Gastroesophageal sphincter (tissue), 4 donors: Measurements from ENCODE around the gene RALY. TPM values are rescaled to one million over a fixed set of nuclear protein-coding genes. Genes with fewer than 3 reads are reported as not detected.
A peak's percentile ranks its signal among the peaks of the same experiment; 100 is the strongest.

Experiments
- ATAC-seq: fragments of 150-250 bp; one replicate; pipeline ENCODE4 v1.9.1; 2016; ENCODE audit warnings: mild to moderate bottlenecking, moderate library complexity
- H3K27ac ChIP-seq, 4 donors: fragments of 200-600 bp; sonication (generic) in 3 of 4; 1 replicate in 3 of 4; 2 replicates in 1 of 4; pipeline ENCODE4 v1.5.1; 2016 to 2019
- H3K27me3 ChIP-seq: fragments of 200-600 bp; sonication (generic); one replicate; pipeline ENCODE4 v1.5.1; 2019
- H3K36me3 ChIP-seq, 2 donors: fragments of 200-600 bp; sonication (generic); one replicate each; pipeline ENCODE4 v1.5.1; 2019; ENCODE audit warnings: control low read depth in 1 of 2
- H3K4me1 ChIP-seq, 3 donors: fragments of 200-600 bp; sonication (generic); 1 replicate in 2 of 3; 2 replicates in 1 of 3; pipeline ENCODE4 v1.5.1; 2016 to 2019; ENCODE audit warnings: control low read depth in 2 of 3
- H3K4me3 ChIP-seq, 2 donors: fragments of 200-600 bp; sonication (generic); one replicate each; pipeline ENCODE4 v1.5.1; 2019; ENCODE audit warnings: mild to moderate bottlenecking in 1 of 2, moderate library complexity in 1 of 2
- H3K9me3 ChIP-seq, 3 donors: fragments of 200-600 bp; sonication (generic); one replicate each; pipeline ENCODE4 v1.5.1; 2017 to 2019; ENCODE audit warnings: control low read depth in 2 of 3
- EP300 ChIP-seq: sonication (generic); formaldehyde crosslinking; IDR thresholded peaks from one replicate; pipeline ENCODE4 v1.6.1; 2017; ENCODE audit warnings: antibody characterized with exemption, mild to moderate bottlenecking
- POLR2A ChIP-seq, 2 donors: fragments of 450-650 bp; IDR thresholded peaks; one replicate each; pipeline ENCODE4 v1.6.1; 2017; ENCODE audit warnings: antibody characterized with exemption in 2 of 2, mild to moderate bottlenecking in 2 of 2, moderate library complexity in 1 of 2
- POLR2AphosphoS5 ChIP-seq: sonication (generic); formaldehyde crosslinking; IDR thresholded peaks from one replicate; pipeline ENCODE4 v1.6.1; 2017; ENCODE audit warnings: antibody characterized with exemption
- WGBS, 2 donors: methylation state at CpG; one replicate each; pipeline ENCODE4 v1.1.5; 2018; ENCODE audit warnings: low coverage in 1 of 2; 5-methylcytosine and 5-hydroxymethylcytosine counted together
- total RNA-seq, 4 donors: library from RNA; depleted of rRNA; stranded (reverse); fragments of >200 nt; gene quantifications; one replicate each; pipeline ENCODE4 v1.1.0, GENCODE V29; 2016
- TF ChIP-seq, protein P1 (sequence below), 4 experiments: fragments of 200-600 bp in 2 of 4; fragments of 450-650 bp in 2 of 4; sonication (generic) in 1 of 4; IDR thresholded peaks; one replicate each; pipeline ENCODE4 v1.5.1; 2017 to 2019; ENCODE audit warnings: antibody characterized with exemption in 4 of 4, mild to moderate bottlenecking in 2 of 4, moderate library complexity in 2 of 4

Gene RALY
- total RNA-seq, 4 donors from 2014 or later, result 76.6 to 124 (median 98.8) TPM

DNA sequence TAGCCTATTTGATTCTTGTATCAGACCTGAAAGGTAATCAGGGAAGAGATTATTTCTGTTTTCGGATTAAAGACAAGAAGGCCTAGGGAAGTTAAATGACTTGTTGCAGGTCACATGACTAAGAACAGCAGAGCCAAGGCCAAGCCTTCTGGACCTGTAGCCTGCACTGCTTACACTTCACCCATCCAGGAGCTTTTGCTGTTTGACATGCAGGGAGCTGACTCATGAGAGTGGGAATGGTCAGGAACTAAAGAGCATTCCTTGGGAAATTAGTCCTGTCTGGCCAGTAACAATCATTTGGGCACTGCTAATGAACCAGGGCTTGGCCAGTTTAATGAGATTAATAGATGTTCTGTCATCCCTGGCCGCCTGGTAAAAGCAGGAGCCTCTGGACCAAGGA lies 71.5 kb downstream of the RALY start:
- peak; percentile 49 for ATAC-seq

DNA sequence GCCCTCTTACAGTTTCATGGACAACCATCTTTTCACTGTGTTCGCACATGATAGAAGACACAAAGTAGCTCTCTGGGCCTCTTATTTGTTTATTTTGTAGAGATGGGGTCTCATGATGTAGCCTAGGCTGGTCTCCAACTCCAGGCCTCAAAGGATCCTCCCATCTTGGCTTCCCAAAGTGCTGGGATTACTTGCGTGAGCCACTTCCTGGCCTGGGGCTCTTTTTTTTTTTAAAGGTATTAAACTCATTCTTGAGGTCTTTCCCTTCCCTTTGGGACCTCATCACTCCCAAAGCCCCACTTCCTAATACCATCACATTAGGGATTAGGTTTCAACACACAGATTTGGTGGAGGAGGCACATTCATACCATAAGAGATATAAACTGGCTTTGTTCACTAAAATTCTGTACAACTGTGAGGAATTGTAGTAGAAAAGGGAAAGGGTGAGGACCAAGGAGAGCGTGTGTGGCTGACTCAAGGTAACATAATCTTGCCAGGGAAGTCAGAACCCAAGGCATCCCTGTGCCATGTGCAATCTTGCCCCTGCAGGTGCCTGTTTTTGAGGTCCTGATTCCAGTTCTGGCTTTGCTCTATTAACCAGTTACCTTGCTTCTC lies 72.9 kb downstream of the RALY start:
- peak overlapping the region in 1 of 4 donors; percentile 24 for H3K27ac ChIP-seq
- TF ChIP-seq EP300 (no peak), POLR2AphosphoS5 (no peak), POLR2A (IDR thresholded peaks at IDR 0.05) (no peak)
- TF ChIP-seq, protein P1, sequence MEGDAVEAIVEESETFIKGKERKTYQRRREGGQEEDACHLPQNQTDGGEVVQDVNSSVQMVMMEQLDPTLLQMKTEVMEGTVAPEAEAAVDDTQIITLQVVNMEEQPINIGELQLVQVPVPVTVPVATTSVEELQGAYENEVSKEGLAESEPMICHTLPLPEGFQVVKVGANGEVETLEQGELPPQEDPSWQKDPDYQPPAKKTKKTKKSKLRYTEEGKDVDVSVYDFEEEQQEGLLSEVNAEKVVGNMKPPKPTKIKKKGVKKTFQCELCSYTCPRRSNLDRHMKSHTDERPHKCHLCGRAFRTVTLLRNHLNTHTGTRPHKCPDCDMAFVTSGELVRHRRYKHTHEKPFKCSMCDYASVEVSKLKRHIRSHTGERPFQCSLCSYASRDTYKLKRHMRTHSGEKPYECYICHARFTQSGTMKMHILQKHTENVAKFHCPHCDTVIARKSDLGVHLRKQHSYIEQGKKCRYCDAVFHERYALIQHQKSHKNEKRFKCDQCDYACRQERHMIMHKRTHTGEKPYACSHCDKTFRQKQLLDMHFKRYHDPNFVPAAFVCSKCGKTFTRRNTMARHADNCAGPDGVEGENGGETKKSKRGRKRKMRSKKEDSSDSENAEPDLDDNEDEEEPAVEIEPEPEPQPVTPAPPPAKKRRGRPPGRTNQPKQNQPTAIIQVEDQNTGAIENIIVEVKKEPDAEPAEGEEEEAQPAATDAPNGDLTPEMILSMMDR (IDR thresholded peaks at IDR 0.05), result no peak

More for the DNA sequence above, 71.5 kb downstream of the RALY start:
- H3K36me3 ChIP-seq, result peaks cover 0 to under 1% of the 10 kb centered on the region in 2 donors
- 15 to 33% methylated on average over 1 to 2 of the region's 2 CpGs for WGBS, 2 donors
- H3K27me3 ChIP-seq, result no peaks in the 10 kb centered on the region
- H3K27ac ChIP-seq, result peak overlapping the region in 1 of 4 donors; percentile 42
- no peak overlapping the region for H3K4me3 ChIP-seq
- H3K4me1 ChIP-seq, result peaks cover 4 to 83% (median 17%) of the 10 kb centered on the region in 3 donors
- H3K9me3 ChIP-seq, result no peaks in the 10 kb centered on the region
- TF ChIP-seq POLR2A (IDR thresholded peaks at IDR 0.05), result no peak
- TF ChIP-seq POLR2AphosphoS5, result peak; percentile 68

DNA sequence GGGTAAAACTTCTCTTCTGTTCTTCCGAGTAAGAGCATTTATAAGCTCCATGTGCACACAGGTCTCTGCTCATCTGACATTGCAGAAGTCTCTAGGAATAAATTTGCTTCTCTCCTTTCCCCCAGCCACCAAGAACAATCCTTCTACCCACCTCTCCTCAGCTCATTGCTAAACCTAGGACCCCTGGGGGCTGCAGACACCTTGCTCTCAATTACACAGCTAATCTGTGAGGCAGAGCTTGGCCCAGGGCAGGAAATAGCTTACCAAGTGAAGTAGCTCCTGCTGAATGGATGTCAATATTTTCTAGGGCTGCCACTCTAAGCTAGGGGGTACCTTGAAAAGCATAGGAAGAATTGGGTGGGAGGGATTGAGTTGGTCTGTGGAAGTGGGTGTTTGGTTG lies 74.3 kb downstream of the RALY start:
- TF ChIP-seq POLR2AphosphoS5 (no peak), EP300 (no peak), POLR2A (IDR thresholded peaks at IDR 0.05) (no peak)
- TF ChIP-seq, protein P1 (IDR thresholded peaks at IDR 0.05), result no peak
- Histone ChIP-seq H3K27ac (no peak overlapping the region), H3K4me3 (no peak overlapping the region), H3K4me1 (peaks cover 4 to 61% (median 17%) of the 10 kb centered on the region in 3 donors), H3K9me3 (no peaks in the 10 kb centered on the region), H3K27me3 (no peaks in the 10 kb centered on the region), H3K36me3 (peaks cover 0 to 15% of the 10 kb centered on the region in 2 donors)
- 43 to 91% methylated on average over 1 of the region's 1 CpG for WGBS, 2 donors
- ATAC-seq, result no peak

More for the DNA sequence above, 72.9 kb downstream of the RALY start:
- WGBS, 2 donors, result 62 to 71% methylated on average over 3 of the region's 3 CpGs
- Histone ChIP-seq H3K36me3 (peaks cover 0 to under 1% of the 10 kb centered on the region in 2 donors), H3K9me3 (no peaks in the 10 kb centered on the region), H3K4me1 (peaks cover 4 to 73% (median 17%) of the 10 kb centered on the region in 3 donors), H3K27me3 (no peaks in the 10 kb centered on the region), H3K4me3 (no peak overlapping the region)
- ATAC-seq, result no peak

DNA sequence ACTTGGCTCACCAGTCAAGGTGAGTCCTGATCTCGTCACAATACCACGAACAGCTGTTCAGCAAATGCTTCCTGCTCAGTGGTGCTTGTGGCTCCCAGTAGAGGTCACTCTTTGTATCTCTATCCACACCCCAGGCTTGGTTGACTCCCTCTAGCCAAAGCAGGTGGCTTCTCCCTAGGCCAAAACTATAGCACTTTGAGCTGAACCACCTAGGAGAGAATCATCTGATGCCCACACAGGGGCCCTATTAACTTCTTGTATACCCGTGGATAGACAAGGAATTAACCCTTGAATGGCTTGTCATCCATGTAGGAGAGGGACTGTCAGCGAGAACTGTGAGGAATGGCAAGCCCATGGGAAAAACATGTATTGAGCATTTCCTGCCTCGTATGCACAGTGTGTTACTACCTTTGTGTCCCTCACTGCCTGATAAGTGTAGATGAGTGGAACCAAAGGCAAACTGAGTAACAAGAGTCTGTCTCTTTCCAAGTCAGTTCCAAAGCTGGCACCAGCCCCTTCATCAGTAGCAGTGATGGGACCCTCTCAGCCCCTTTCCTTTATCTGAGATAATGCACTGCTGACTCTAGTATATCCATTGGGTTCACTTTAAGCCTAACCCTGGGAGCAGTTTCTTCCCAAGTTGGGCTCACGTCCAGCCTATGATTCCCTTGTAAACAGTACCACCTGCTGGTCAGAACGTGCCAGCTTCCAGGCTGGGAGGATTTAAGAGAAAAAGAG lies 75.8 kb downstream of the RALY start:
- Histone ChIP-seq H3K9me3 (no peaks in the 10 kb centered on the region), H3K4me1 (peaks cover 4 to 53% (median 17%) of the 10 kb centered on the region in 3 donors), H3K27me3 (no peaks in the 10 kb centered on the region), H3K27ac (peak overlapping the region in 1 of 4 donors; percentile 38), H3K4me3 (no peak overlapping the region), H3K36me3 (peaks cover 0 to 30% of the 10 kb centered on the region in 2 donors)
- peak; percentile 81 for ATAC-seq
- TF ChIP-seq POLR2AphosphoS5 (peak; percentile 86), EP300 (no peak), POLR2A (IDR thresholded peaks at IDR 0.05) (no peak)
- TF ChIP-seq, protein P1 (IDR thresholded peaks at IDR 0.05), result peak in 3 of 4 experiments; percentile 83 to 93 (median 88)
- 4 to 32% methylated on average over 3 to 4 of the region's 7 CpGs for WGBS, 2 donors

DNA sequence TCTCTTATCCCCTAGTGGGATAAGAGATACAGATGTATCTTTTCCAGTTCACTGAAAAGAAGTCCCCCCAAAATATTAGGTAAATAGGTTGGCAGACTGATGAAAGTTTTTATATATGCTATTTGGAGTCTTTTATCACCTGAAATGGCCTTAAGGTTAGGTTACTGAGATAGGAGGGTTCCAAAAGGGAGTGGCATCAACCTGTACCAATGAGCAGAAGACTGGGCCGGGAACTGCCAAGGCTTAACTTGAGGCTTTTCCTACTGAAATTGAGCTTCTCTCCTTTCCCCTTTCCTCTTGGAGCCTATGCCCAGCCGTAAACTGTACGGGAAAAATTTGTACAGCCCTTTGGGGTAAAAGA lies 76.3 kb downstream of the RALY start:
- TF ChIP-seq, protein P1 (IDR thresholded peaks at IDR 0.05), result no peak
- TF ChIP-seq POLR2AphosphoS5, result no peak
- TF ChIP-seq EP300, result no peak
- no peak for TF ChIP-seq POLR2A (IDR thresholded peaks at IDR 0.05)
- ATAC-seq, result no peak
- Histone ChIP-seq H3K4me3 (no peak overlapping the region), H3K27me3 (no peaks in the 10 kb centered on the region), H3K36me3 (peaks cover 0 to 35% of the 10 kb centered on the region in 2 donors), H3K9me3 (no peaks in the 10 kb centered on the region), H3K27ac (no peak overlapping the region), H3K4me1 (peaks cover 4 to 48% (median 17%) of the 10 kb centered on the region in 3 donors)
- WGBS, 2 donors, result 60 to 64% methylated on average over 1 to 3 of the region's 3 CpGs
